Activated CD8-positive, alpha-beta memory T cell treated with anti-CD3 and anti-CD28 coated beads, Interleukin-2, amount 50 U/mL, for 1 hour (primary cell): ENCODE results near the gene PHB1.
"Not testable (repeated sequence)": the region's sequence is repeated elsewhere in the genome, so short reads cannot be mapped to it uniquely, and the experiment has no call there.

Source experiments
- DNase-seq: peaks from one replicate; pipeline ENCODE4 v3.0.0-alpha.2; 2020; ENCODE audit errors: extremely low read depth

PHB1 gene

GRCh38 chr17:49439673-49440571 lies 25.2 kb upstream of the PHB1 start:
- no peak for DNase-seq

GRCh38 chr17:49439305-49439672 lies 24.6 kb upstream of the PHB1 start:
- DNase-seq: no peak

DNA sequence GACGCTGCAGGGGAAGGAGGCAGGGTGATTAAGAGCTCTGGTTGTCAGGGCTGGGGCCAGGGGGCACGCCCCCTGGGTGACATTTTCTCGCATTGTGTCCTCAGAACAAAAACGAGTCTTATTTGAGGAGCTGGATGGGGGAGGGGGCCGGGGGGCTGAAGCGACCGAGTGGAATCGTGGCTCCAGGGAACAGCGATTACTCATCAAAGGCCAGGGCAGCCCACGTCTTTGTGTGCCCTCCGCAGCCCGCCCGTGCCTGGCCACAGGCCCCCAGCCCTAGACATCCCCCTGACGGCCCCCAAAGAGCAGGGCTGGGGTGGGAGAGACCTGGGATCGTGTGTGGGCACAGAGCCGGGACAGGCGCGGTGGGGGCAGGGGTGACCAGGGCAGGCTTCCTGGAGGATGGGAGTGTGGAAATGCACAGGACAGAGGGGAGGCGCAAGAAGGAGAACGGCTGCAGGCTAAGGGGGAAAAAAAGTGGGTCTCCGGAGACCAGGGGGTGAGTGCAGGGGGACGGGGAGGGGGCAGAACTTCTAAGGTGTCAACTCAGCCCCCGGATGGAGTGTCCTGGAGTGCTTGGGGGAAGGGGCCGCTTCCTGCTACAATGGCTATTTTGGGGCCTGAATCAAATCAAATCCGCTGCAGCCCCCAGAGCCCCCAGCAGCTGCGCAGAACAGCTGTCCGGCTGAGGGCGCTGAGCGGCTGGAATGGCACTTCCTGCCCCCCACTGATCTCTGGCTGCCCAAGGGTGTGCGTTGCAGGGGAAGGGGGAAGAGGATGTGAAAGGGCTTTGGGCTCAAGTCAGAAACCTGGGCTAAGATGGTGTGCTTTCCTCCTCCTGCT lies 24.0 kb upstream of the PHB1 start:
- no peak for DNase-seq

- no peak for DNase-seq
These were observed 23.2 kb upstream of the PHB1 start for GRCh38 chr17:49437696-49438435.

DNA sequence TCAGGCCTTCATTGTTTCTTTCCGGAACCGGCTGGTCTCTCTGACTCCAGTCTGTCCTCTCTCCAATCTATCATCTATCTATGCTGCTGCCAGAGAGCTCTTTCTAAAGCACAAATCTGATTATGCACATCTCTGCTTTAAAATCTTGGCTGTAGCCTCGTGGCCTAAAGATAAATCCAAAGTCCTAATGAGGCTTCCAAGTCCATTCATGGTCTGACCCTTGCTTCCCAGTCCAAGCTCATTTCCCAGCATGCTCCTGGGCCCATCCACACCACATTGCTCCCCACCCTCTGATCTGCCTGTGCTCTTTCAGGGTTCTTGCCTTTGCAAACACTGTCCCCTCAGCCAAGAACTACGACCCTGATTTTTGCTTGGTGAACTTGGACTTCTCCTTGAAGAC lies 21.5 kb upstream of the PHB1 start:
- DNase-seq: no peak

- no peak for DNase-seq
These were observed 21.0 kb upstream of the PHB1 start for GRCh38 chr17:49435671-49436029.

DNA sequence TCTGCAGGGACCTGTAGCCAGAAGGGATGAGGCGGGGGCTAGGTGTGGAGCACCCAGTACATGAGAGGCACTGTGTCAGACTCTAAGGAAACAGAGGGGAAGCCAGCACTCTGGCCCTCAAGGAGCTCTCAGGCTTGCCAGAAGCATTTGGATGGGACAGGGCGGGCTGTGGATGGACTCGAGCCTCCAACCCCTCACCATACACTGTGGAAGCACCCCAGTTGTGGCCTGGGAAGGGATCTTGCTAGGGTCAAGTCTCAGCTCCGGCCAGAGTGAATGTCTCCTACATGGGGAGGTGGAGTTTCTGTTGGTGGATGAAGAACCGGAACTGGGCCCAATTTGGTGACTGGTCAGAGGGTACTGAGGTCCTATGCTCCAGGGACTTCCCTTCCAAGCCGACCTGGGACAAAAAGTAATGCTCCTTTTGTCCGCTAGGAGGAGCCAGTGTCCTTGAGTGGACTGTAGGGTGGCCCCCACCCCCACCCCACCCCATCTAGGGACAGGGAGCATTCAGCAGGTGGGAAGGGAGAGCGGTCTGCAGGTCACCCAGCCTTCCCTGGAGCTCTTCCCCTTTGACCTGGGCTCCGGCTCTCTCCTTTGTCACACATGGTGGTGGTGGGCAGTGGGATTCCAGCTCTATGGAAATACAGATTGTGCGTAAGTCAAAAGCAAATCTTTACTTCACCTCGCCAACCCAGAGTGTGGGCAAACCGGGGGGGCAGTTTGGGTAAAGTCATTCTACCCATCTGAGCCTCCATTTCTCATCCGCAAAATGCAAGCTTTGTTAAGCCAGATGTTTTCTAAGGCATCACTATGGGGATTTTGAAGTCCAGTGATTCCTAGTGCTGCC lies 20.4 kb upstream of the PHB1 start:
- DNase-seq: no peak

DNA sequence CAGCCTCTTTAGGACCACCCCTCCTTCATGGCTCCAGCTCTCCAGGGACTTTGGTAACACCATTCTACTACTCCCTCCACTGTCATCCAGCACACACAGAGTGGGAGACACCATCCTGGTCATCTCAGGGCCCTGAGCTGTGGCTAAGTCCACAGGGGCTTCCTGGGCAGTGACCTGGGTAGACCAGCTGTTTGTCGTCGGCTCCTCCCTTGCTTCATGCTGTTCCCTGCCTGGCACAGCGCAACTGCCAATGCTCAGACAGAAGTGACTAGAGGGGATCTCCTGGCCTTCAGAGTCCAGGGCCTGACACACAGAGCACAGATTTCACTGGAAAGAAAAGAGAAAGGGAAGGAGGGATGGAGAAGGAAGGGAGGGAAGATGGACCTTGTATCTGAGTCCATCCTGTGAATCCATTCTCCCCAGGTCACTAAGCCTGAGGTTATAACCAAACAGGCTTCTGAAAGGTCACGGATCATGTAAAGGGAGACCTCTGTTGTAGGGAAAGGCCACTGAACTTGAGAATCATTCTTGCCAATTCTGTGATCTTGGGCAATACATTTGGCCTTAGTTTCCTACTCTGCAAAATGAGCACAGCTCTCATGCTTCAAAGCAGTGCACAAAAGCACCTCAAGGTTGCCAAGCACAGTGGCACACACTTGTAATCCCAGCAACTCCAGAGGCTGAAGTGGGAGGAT lies 18.5 kb upstream of the PHB1 start:
- DNase-seq: no peak

GRCh38 chr17:49431743-49432142 lies 17.1 kb upstream of the PHB1 start:
- no peak for DNase-seq

DNA sequence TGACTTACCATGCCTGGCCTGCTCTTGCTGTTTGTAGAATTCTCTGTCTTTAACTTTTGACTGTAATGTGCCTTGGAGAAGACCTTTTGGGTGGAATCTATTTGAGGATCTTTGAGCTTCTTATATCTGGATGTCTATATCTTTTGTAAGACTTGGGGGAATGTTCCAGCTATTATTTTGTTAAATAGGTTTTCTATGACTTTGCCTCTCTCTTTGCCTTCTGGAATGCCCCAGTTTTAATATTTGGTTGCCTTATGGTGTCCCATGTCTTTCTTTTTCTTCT lies 10.3 kb upstream of the PHB1 start:
- no peak for DNase-seq

- not testable (repeated sequence) for DNase-seq
These were observed 9.8 kb upstream of the PHB1 start for GRCh38 chr17:49424276-49425003.

DNA sequence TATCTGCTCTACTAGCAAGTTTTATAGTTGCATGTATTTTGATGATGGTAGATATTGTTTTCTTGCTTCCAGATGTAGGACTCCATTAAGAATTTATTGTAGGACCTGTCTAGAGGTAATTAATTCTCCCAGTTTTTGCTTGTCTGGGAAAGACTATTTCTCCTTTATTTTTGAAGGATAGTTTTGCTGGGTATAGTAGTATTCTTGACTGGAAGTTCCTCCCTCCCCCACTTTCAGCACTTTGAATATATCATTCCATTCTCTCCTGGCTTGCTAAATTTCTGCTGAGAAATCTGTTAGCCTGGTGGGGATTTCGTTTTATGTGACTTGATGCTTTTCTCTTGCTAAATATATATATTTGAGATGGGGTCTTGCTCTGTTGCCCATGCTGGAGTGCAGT lies 8.0 kb upstream of the PHB1 start:
- no peak for DNase-seq

DNA sequence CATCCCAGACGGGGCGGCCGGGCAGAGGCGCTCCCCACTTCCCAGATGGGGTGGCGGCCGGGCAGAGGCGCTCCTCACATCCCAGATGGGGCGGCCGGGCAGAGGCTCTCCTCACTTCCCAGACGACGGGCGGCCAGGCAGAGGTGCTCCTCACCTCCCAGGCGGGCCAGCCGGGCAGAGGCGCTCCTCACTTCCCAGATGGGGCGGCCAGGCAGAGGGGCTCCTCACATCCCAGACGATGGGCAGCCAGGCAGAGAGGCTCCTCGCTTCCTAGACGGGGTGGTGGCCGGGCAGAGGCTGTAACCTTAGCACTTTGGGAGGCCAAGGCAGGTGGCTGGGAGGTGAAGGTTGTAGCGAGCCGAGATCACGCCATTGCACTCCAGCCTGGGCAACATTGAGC lies 5.1 kb upstream of the PHB1 start:
- not testable (repeated sequence) for DNase-seq

GRCh38 chr17:49418754-49419740 lies 4.4 kb upstream of the PHB1 start:
- DNase-seq: not testable (repeated sequence)

DNA sequence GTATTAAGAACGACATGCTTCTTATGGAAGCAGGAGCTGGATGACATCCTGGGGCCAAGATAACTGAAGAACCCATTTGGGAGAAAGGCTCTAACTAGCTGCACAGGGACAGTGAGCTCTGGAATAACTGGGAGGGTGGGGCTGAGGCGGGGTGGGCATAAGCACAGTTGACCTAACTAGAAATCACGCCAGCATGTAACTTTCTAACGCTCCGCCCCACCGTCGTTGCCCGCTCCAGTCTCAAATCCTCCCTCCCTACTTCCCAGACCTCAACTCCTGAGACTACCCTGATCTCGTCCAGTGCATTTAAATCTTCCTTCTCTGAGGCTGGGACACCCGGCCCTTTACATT lies 436 bp downstream of the PHB1 start:
- DNase-seq: no peak

DNA sequence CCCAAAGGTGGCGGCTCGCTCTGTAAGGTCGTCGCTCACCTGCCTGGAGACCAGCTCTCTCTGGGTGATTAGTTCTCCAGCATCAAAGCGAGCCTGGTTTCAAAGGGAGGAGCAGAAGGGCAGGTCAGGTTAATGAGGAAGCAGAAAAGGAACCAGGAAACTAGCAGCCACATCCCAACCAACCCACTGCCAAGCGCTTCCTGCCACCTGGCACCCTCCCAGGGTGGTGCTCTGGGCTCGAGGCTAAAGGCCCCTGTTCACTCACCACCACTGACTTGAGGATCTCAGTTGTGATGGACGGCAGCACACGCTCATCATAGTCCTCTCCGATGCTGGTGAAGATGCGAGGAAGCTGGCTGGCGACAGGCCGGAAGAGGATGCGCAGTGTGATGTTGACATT lies 5.6 kb downstream of the PHB1 start:
- DNase-seq: no peak

- DNase-seq: peak; percentile 52
These were observed 6.6 kb downstream of the PHB1 start for GRCh38 chr17:49407981-49408501.

- no peak for DNase-seq
These were observed 7.6 kb downstream of the PHB1 start for GRCh38 chr17:49407086-49407485.
